Mesendoderm (in vitro differentiated cells): ENCODE results near the gene ATP5PB.

Source experiments
- DNase-seq: peaks from one replicate; pipeline ENCODE4 v3.0.0; 2013
- H2AK5ac ChIP-seq: 2 replicates; pipeline ENCODE4 v1.6.1; 2013; ENCODE audit warnings: low read length, inconsistent platforms
- H2BK120ac ChIP-seq: 2 replicates; pipeline ENCODE4 v1.6.1; 2013; ENCODE audit warnings: low read depth, mild to moderate bottlenecking, low read length, moderate library complexity, mixed read lengths
- H2BK15ac ChIP-seq: replicated peaks from 2 replicates; pipeline ENCODE4 v1.6.1; 2013; ENCODE audit warnings: low read depth, mild to moderate bottlenecking, moderate library complexity
- H2BK5ac ChIP-seq: 2 replicates; pipeline ENCODE4 v1.6.1; 2013; ENCODE audit warnings: low read length, inconsistent platforms
- H3K18ac ChIP-seq: 2 replicates; pipeline ENCODE4 v1.6.1; 2013; ENCODE audit warnings: mild to moderate bottlenecking, low read length, mixed read lengths
- H3K23ac ChIP-seq: one replicate; pipeline ENCODE4 v1.6.1; 2013; ENCODE audit warnings: low read length
- H3K27ac ChIP-seq: 2 replicates; pipeline ENCODE4 v1.5.1; 2013; ENCODE audit warnings: low read depth, mild to moderate bottlenecking, inconsistent platforms, low read length, moderate library complexity
- H3K27me3 ChIP-seq: 2 replicates; pipeline ENCODE4 v1.6.1; 2013; ENCODE audit warnings: low read length, control low read depth, mild to moderate bottlenecking, inconsistent platforms; ENCODE audit not compliant: insufficient read depth, poor library complexity
- H3K36me3 ChIP-seq: 2 replicates; pipeline ENCODE4 v1.6.1; 2013; ENCODE audit warnings: low read length, inconsistent platforms; ENCODE audit not compliant: control insufficient read depth, insufficient read depth
- H3K4ac ChIP-seq: one replicate; pipeline ENCODE4 v1.6.1; 2013; ENCODE audit warnings: low read depth, mild to moderate bottlenecking, low read length, moderate library complexity
- H3K4me1 ChIP-seq: 2 replicates; pipeline ENCODE4 v1.6.1; 2013; ENCODE audit warnings: low read depth, low read length, inconsistent platforms; ENCODE audit not compliant: control insufficient read depth
- H3K4me2 ChIP-seq: 2 replicates; pipeline ENCODE4 v1.6.1; 2013; ENCODE audit warnings: low read length
- H3K4me3 ChIP-seq: 2 replicates; pipeline ENCODE4 v1.5.1; 2013; ENCODE audit warnings: mild to moderate bottlenecking, low read length
- H3K56ac ChIP-seq: one replicate; pipeline ENCODE4 v1.6.1; 2013; ENCODE audit warnings: low read length
- H3K79me1 ChIP-seq: 2 replicates; pipeline ENCODE4 v1.6.1; 2013; ENCODE audit warnings: low read length, inconsistent platforms
- H3K79me2 ChIP-seq: 2 replicates; pipeline ENCODE4 v1.6.1; 2013; ENCODE audit warnings: mild to moderate bottlenecking, low read length; ENCODE audit not compliant: control insufficient read depth, insufficient read depth
- H3K9ac ChIP-seq: 2 replicates; pipeline ENCODE4 v1.6.1; 2013; ENCODE audit warnings: low read length, inconsistent platforms
- H4K5ac ChIP-seq: one replicate; pipeline ENCODE4 v1.6.1; 2013; ENCODE audit warnings: low read length
- H4K8ac ChIP-seq: one replicate; pipeline ENCODE4 v1.6.1; 2013; ENCODE audit warnings: low read depth, mild to moderate bottlenecking, control low read depth, low read length, moderate library complexity
- WGBS: extraction: QIAGEN DNeasy Blood & Tissue Kit; methylation state at CpG from one replicate; pipeline ENCODE4 v1.1.7; 2013; ENCODE audit warnings: low lambda C conversion rate, missing lambda C conversion rate; ENCODE audit not compliant: insufficient coverage; ENCODE audit errors: extremely low coverage; 5-methylcytosine and 5-hydroxymethylcytosine counted together

Gene ATP5PB

GRCh38 chr1:111454859-111455641 lies 5.8 kb downstream of the ATP5PB start:
- Histone ChIP-seq H3K79me1 (peaks cover 11% of the 10 kb centered on the region), H2BK5ac (no peak overlapping the region), H4K8ac (no peak overlapping the region), H2AK5ac (no peak overlapping the region), H3K79me2 (peaks cover 14% of the 10 kb centered on the region), H4K5ac (no peak overlapping the region), H2BK15ac (no peak overlapping the region), H3K36me3 (peaks cover 9% of the 10 kb centered on the region), H3K27ac (no peak overlapping the region), H3K9ac (no peak overlapping the region), H3K27me3 (no peaks in the 10 kb centered on the region), H3K4me2 (no peak overlapping the region), H3K18ac (no peak overlapping the region), H3K4me3 (no peak overlapping the region), H2BK120ac (no peak overlapping the region), H3K23ac (no peak overlapping the region), H3K4ac (no peak overlapping the region), H3K56ac (no peak overlapping the region), H3K4me1 (peaks cover 2% of the 10 kb centered on the region)
- DNase-seq: no peak
- WGBS: no CpG with 5 or more reads among the region's 5 CpGs

DNA sequence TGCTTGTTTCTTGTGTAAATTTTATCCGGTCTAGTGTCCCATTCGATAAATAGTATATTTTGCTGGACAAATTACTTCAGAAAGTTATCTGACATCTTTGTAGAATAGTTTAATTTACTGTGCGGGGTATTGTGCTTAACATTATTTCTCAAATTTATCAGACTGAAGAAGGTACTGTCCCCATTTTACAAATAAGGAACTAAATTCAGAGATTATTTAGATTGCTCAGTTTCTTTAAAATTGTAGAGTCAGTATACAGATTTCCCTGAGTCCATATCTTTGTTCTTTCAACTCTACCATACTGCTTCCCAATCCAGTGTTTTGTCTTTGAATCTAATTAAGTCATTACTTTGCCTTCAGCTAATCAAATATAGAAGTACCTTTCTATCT lies 6.4 kb downstream of the ATP5PB start:
- Histone ChIP-seq H3K36me3 (peaks cover 9% of the 10 kb centered on the region), H3K4ac (no peak overlapping the region), H3K27me3 (no peaks in the 10 kb centered on the region), H2BK5ac (no peak overlapping the region), H3K4me3 (no peak overlapping the region), H3K18ac (no peak overlapping the region), H3K23ac (no peak overlapping the region), H4K5ac (no peak overlapping the region), H3K79me1 (peaks cover 9% of the 10 kb centered on the region), H2BK120ac (no peak overlapping the region), H4K8ac (no peak overlapping the region), H2AK5ac (no peak overlapping the region), H2BK15ac (no peak overlapping the region), H3K9ac (no peak overlapping the region), H3K27ac (no peak overlapping the region), H3K4me1 (no peaks in the 10 kb centered on the region), H3K4me2 (no peak overlapping the region), H3K56ac (no peak overlapping the region), H3K79me2 (peaks cover 9% of the 10 kb centered on the region)
- DNase-seq: no peak
- WGBS: no CpG with 5 or more reads among the region's 3 CpGs

DNA sequence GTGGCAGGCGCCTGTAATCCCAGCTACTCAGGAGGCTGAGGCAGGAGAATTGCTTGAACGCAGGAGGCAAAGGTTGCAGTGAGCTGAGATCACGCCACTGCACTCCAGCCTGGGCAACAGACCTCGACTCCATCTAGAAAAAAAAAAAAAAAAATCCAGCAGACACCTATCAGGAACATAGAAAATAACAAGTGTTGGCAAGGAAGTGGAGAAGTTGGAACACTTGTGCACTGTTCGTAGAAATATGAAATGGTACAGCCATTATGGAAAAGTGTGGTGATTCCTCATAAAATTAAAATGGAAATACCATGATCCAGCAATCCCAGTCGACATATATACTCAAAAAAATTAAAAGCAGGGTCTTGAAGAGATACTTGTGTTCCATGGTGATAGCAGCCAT lies 12.5 kb downstream of the ATP5PB start:
- H3K4ac ChIP-seq: no peak overlapping the region
- H3K27me3 ChIP-seq: no peaks in the 10 kb centered on the region
- no peak for DNase-seq
- no CpG with 5 or more reads among the region's 6 CpGs for WGBS
- no peak overlapping the region for H3K27ac ChIP-seq
- no peaks in the 10 kb centered on the region for H3K79me2 ChIP-seq
- no peak overlapping the region for H2BK120ac ChIP-seq
- H2BK5ac ChIP-seq: no peak overlapping the region
- H3K36me3 ChIP-seq: peaks cover 9% of the 10 kb centered on the region
- H3K23ac ChIP-seq: no peak overlapping the region
- no peak overlapping the region for H3K9ac ChIP-seq
- H4K5ac ChIP-seq: no peak overlapping the region
- no peak overlapping the region for H3K4me2 ChIP-seq
- H4K8ac ChIP-seq: no peak overlapping the region
- no peak overlapping the region for H2BK15ac ChIP-seq
- H2AK5ac ChIP-seq: no peak overlapping the region
- H3K18ac ChIP-seq: no peak overlapping the region
- H3K4me3 ChIP-seq: no peak overlapping the region
- no peak overlapping the region for H3K56ac ChIP-seq
- no peaks in the 10 kb centered on the region for H3K4me1 ChIP-seq
- H3K79me1 ChIP-seq: peaks cover 1% of the 10 kb centered on the region

GRCh38 chr1:111462370-111463028 lies 13.2 kb downstream of the ATP5PB start:
- Histone ChIP-seq H3K4me3 (no peak overlapping the region), H3K9ac (no peak overlapping the region), H2BK5ac (no peak overlapping the region), H3K18ac (no peak overlapping the region), H3K27ac (no peak overlapping the region), H3K79me2 (no peaks in the 10 kb centered on the region), H2BK120ac (no peak overlapping the region), H2BK15ac (no peak overlapping the region), H3K27me3 (no peaks in the 10 kb centered on the region), H3K4ac (no peak overlapping the region), H3K23ac (no peak overlapping the region), H3K4me1 (no peaks in the 10 kb centered on the region), H2AK5ac (no peak overlapping the region), H4K5ac (no peak overlapping the region), H3K4me2 (no peak overlapping the region), H3K79me1 (peaks cover 1% of the 10 kb centered on the region), H3K36me3 (peaks cover 7% of the 10 kb centered on the region), H3K56ac (no peak overlapping the region), H4K8ac (no peak overlapping the region)
- no CpG with 5 or more reads among the region's 4 CpGs for WGBS
- DNase-seq: no peak

DNA sequence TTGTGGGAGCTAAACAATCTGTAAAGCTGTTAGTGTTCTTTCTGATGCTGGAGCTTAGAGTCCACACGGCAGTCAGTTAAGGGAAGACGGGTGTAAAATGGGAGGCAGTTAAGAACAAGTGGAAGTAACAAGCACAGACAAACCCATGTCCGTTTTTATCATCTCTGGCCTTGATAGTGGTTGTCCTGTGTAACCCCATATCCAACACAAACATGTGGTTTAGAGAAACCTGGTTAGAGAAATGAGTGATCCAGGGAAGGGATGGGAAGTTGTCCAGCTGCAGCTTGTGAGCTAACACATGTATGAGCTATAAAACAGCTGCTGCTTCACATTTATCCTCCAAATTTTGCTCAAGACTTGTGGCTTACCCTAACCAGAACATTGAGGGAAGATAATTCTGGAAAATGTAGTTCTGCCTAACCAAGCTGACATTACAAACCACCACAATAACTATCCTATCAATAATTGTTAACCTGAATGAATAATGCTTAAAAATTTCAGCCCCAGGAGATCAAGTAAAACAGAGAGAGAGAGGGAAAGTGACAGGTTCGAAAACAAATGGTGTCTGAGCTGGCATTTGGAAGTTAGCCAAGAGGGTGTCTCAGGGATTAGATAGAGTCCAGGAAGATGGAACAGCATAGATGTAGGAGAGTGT lies 13.9 kb downstream of the ATP5PB start:
- Histone ChIP-seq H3K4me1 (no peaks in the 10 kb centered on the region), H4K5ac (no peak overlapping the region), H3K79me1 (peaks cover 1% of the 10 kb centered on the region), H2BK120ac (no peak overlapping the region), H2BK15ac (no peak overlapping the region), H3K4ac (no peak overlapping the region), H3K9ac (no peak overlapping the region), H3K4me3 (no peak overlapping the region), H2AK5ac (no peak overlapping the region), H3K4me2 (no peak overlapping the region), H2BK5ac (no peak overlapping the region), H4K8ac (no peak overlapping the region), H3K27me3 (no peaks in the 10 kb centered on the region), H3K27ac (no peak overlapping the region), H3K79me2 (no peaks in the 10 kb centered on the region), H3K56ac (no peak overlapping the region), H3K23ac (no peak overlapping the region), H3K18ac (no peak overlapping the region), H3K36me3 (peaks cover 7% of the 10 kb centered on the region)
- no CpG with 5 or more reads among the region's 4 CpGs for WGBS
- DNase-seq: no peak
